Activated CD8-positive, alpha-beta memory T cell treated with anti-CD3 and anti-CD28 coated beads for 1 hour (primary cell): ENCODE measurements around the gene MEGF11.
"Not testable (repeated sequence)": the region's sequence is repeated elsewhere in the genome, so short reads cannot be mapped to it uniquely, and the experiment has no call there.

Experiments used
- DNase-seq, 2 donors: peaks; one replicate each; pipeline ENCODE4 v3.0.0-alpha.2; 2020; ENCODE audit warnings: low read depth in 1 of 2; ENCODE audit errors: extremely low read depth in 1 of 2

MEGF11 gene

GRCh38 chr15:66016199-66016598 is 237.4 kb downstream of the MEGF11 start:
- DNase-seq = no peak

GRCh38 chr15:66014635-66015182 is 238.8 kb downstream of the MEGF11 start:
- no peak for DNase-seq

DNA sequence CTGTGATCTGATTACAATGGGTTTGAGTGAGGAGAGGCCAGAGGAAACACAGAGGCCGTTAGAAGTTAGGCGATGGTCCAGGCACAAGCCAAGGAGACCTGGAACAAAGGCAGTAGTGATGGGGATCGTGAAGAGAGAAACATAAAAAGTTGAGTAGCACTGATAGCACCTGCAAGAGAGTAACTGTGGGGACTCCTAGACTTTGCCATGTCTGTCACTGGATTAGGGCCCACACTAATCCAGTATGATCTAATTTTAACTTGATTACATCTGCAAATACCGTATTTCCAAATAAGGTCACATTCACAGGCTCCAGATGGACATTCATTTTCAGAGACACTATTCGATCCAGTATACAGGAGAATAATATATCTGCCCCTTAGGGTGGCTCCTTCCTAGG is 239.5 kb downstream of the MEGF11 start:
- DNase-seq = no peak

DNA sequence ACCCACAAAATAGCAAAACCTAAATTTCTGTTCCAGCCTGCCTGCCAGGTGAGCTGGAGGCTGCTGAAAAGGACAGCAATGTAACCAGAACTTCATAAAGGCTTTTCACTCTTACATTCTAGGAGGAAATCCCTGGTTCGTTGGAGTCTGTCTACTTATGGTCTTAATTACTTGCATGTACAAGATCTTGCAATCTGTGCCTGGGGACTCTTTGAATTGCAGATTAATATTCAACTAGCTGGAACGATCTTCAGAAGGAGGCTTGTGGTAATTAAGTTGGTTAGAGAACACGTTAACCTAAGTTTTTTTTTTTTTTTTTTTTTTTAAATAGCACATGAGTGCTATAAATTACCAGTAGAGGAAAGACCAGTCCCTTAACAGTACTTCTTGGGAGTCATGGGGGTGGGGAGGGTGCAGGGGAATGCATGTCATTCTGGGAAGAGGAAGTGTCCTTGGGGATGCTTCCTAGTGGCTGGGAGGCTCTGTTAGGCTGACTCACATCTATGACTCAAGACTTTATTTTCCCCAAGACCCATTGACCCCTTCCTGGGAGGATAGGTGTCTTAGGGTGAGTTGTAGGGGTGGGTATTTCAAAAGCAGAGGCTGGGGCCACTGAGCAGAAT is 244.5 kb downstream of the MEGF11 start:
- DNase-seq = no peak

DNA sequence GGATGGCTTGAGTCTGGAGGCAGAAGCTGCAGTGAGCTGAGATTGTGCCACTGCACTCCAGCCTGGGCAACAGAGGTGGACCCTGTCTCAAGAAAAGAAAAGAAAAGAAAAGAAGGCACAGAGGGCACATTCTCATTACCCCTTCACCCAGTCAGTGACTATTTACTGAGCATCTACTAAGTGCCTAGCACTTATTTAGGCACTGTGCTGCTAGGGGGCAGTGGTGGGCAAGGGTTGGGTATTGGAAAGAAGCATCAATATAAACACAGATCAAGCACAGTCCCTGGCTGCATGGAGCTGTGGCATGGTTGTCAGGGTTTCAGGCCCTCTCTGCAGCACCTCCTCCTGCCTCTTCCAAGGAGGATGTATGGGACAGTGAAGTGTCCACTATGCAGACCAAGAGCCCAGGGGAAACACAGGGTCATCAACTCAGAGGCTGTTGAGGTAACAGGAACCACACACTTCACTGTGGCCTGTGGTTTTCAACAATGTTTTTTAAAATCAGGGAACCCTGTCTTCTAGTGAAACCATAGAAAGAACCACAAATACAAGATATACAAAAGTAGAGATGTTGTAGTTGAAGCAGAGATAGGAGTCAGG is 245.8 kb downstream of the MEGF11 start:
- DNase-seq = no peak

GRCh38 chr15:66006986-66007385 is 246.6 kb downstream of the MEGF11 start:
- DNase-seq = no peak

DNA sequence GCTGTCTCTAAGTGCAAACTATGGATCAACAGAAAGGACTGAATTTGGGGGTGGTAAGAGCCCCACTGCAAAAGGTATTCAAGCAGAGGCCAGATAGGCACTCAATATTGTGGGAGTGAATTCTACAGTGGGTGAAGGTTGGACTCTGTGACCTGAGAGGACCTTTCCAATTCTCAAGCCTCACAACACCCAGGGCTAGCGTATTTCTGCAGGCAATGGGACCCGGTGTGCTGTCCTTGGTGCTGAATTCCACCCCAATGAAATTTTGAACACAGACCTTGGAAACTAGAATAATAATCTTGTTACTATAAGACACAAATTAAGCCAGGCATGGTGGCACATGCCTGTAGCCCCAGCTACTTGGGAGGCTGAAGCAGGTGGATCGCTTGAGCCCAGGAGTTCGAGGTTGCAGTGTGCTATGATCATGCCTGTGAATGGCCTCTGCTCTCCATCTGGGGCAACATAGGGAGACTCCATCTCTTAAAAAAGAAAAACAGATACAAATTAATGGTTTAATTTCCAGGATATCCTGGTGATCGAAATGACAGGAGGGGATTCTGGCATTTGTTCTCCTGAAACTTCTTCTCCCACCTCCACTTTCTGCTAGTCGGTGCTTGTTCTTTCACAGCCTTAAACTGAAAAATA is 248.8 kb downstream of the MEGF11 start:
- no peak for DNase-seq

GRCh38 chr15:66003129-66003528 is 250.4 kb downstream of the MEGF11 start:
- DNase-seq = not testable (repeated sequence)

- no peak for DNase-seq
Measured at GRCh38 chr15:66001717-66002426, 251.7 kb downstream of the MEGF11 start.

DNA sequence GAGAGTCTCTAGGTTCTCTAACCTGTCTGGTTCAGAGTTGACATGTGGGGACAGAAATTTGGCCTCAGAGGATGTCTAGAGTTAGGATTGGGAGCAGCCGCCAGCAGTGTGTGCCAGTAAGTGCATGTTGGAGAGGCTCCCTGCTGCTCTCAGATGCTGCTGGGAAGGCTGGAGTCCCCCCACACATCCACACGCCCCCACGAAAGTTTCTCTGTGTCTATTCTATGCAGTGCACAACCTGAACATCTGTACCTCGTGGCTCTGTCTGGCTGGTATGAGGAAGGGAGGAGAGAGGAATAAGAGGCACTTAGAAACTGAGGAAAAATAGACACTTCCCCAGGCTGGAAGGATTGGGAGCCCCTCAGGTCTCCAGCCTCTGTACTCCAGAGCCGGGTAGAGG is 252.5 kb downstream of the MEGF11 start:
- no peak for DNase-seq

- no peak for DNase-seq
Measured at GRCh38 chr15:65998486-65998885, 255.1 kb downstream of the MEGF11 start.

DNA sequence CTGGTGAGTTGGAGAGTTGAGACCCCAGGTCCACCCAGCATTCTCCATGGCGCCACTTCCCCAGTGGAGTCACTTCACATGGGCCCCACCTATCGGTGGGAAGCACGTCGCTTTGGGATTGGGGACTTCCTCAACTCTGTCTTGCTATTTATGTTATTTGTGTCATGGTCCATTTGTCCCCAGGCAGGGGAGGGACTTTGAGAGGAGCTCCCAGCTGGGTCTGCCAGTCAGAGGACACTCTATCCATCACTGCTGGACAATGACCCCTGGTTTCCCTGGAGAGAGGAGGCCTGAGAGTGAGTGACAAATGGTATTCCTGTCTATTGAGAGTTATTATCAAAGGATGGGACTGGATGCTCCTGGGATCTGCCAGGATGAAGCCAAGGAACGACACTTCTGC is 256.6 kb downstream of the MEGF11 start:
- no peak for DNase-seq

- no peak for DNase-seq
Measured at GRCh38 chr15:65994832-65995231, 258.7 kb downstream of the MEGF11 start.

GRCh38 chr15:65993762-65994161 is 259.8 kb downstream of the MEGF11 start:
- no peak for DNase-seq

GRCh38 chr15:65993236-65993635 is 260.3 kb downstream of the MEGF11 start:
- DNase-seq = no peak

- DNase-seq = no peak
Measured at GRCh38 chr15:65991721-65992483, 261.6 kb downstream of the MEGF11 start.

DNA sequence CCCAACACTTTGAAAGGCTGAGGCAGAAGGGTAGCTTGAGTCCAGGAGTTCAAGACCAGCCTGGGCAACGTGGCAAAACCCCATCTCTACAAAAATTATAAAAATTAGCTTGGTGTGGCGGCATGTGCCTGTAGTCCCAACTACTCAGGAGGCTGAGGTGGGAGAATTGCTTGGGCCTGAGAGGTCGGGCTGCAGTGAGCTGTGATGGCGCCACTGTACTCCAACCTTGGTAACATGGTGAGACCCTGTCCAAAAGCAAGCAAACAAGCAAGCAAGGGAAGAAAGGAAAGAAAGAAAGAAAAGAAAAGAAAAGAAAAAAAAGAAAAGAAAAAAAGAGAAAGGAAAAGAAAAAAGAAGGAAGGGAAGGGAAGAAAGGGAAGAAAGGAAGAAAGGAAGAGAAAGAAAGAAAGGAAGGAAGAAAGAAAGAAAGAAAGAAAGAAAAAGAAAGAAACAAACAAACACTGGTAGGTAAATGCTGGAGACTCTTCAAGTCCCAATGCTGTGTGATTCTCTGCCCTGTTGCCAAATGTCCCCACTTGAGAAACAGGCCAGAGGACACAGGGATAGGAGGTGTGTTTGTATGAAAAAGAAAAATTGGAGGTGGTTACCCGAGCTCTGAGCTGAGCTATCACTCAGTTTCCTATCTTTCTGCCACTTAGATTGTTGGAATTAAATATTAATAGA is 263.1 kb downstream of the MEGF11 start:
- no peak for DNase-seq

- DNase-seq = no peak
Measured at GRCh38 chr15:65987100-65987499, 266.4 kb downstream of the MEGF11 start.

- DNase-seq = no peak
Measured at GRCh38 chr15:65986416-65986815, 267.1 kb downstream of the MEGF11 start.

DNA sequence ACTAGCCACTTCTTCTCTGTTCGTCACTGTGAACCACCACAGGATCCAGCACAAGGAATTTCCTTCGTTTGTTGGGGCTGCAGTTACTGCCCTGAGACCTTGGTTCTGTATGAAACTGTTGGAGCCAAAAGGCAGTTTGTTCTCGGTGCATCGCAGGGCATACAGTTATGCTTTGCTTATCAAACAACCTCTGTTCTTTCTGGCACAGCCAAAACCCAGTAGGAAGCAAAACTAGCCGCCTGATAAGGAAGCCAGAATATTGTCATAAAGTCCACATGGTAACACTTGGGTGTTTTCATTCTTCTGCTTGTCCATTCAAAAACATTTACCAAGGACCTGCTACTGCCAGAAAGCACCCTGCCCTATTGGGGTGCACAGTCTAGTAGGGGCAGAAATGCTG is 268.2 kb downstream of the MEGF11 start:
- no peak for DNase-seq
